Neural progenitor cell (in vitro differentiated cells): ENCODE results near the gene ALDH3B2. TPM values are rescaled to one million over a fixed set of nuclear protein-coding genes. Genes with fewer than 3 reads are reported as not detected.

ENCODE experiments used
- DNase-seq: peaks from one replicate; pipeline ENCODE4 v3.0.0-alpha.2; 2016; ENCODE audit warnings: low spot score
- H2AFZ ChIP-seq: fragments of 200-600 bp; sonication (generic); replicated peaks from 2 replicates; pipeline ENCODE4 v1.6.1; 2016; ENCODE audit warnings: antibody characterized with exemption
- H3F3A ChIP-seq: fragments of 200-600 bp; sonication (generic); 2 replicates; pipeline ENCODE4 v1.6.1; 2016; ENCODE audit warnings: antibody characterized with exemption, low read depth
- H3K27ac ChIP-seq: fragments of 200-600 bp; sonication (generic); 2 replicates; pipeline ENCODE4 v1.5.1; 2016; ENCODE audit warnings: mild to moderate bottlenecking
- H3K27me3 ChIP-seq: fragments of 200-600 bp; sonication (generic); 2 replicates; pipeline ENCODE4 v1.6.1; 2016; ENCODE audit warnings: mild to moderate bottlenecking, moderate library complexity
- H3K36me3 ChIP-seq: fragments of 200-600 bp; sonication (generic); 2 replicates; pipeline ENCODE4 v1.5.1; 2016
- H3K4me1 ChIP-seq: fragments of 200-600 bp; sonication (generic); 2 replicates; pipeline ENCODE4 v1.6.1; 2016; ENCODE audit warnings: mixed run types
- H3K4me2 ChIP-seq: fragments of 200-600 bp; sonication (generic); 2 replicates; pipeline ENCODE4 v1.6.1; 2016
- H3K4me3 ChIP-seq: fragments of 200-600 bp; sonication (generic); 2 replicates; pipeline ENCODE4 v1.5.1; 2016
- H3K79me2 ChIP-seq: fragments of 200-600 bp; sonication (generic); 2 replicates; pipeline ENCODE4 v1.6.1; 2016; ENCODE audit warnings: low read depth
- H3K9ac ChIP-seq: fragments of 200-600 bp; sonication (generic); 2 replicates; pipeline ENCODE4 v1.6.1; 2016
- H3K9me3 ChIP-seq: fragments of 200-600 bp; sonication (generic); 2 replicates; pipeline ENCODE4 v1.5.1; 2016; ENCODE audit warnings: low read depth
- H4K20me1 ChIP-seq: fragments of 200-600 bp; sonication (generic); 2 replicates; pipeline ENCODE4 v1.6.1; 2016; ENCODE audit warnings: low read depth
- H3K27ac Mint-ChIP-seq: 3 replicates; pipeline ENCODE4 v1.8.0; 2021; ENCODE audit warnings: mixed read lengths
- H3K27me3 Mint-ChIP-seq: 2 replicates; pipeline ENCODE4 v1.8.0; 2022; ENCODE audit warnings: low read depth, mild to moderate bottlenecking, inconsistent platforms, moderate library complexity, mixed read lengths; ENCODE audit not compliant: insufficient read depth
- H3K36me3 Mint-ChIP-seq: 3 replicates; pipeline ENCODE4 v1.8.0; 2021; ENCODE audit warnings: mixed read lengths
- H3K4me1 Mint-ChIP-seq: 3 replicates; pipeline ENCODE4 v1.8.0; 2021; ENCODE audit warnings: mixed read lengths
- H3K4me3 Mint-ChIP-seq: 3 replicates; pipeline ENCODE4 v1.8.0; 2021; ENCODE audit warnings: mild to moderate bottlenecking, moderate library complexity, mixed read lengths
- H3K9me3 Mint-ChIP-seq: 3 replicates; pipeline ENCODE4 v1.8.0; 2020; ENCODE audit warnings: mixed read lengths
- CTCF ChIP-seq: fragments of 200-600 bp; sonication (generic); IDR thresholded peaks from 2 replicates; pipeline ENCODE4 v1.5.1; 2017; ENCODE audit warnings: antibody characterized with exemption, mild to moderate bottlenecking
- EZH2 ChIP-seq: fragments of 200-600 bp; sonication (generic); IDR thresholded peaks from 2 replicates; pipeline ENCODE4 v1.6.1; 2017; ENCODE audit warnings: antibody characterized with exemption, mild to moderate bottlenecking, moderate library complexity
- EZH2phosphoT487 ChIP-seq: fragments of 200-600 bp; sonication (generic); IDR thresholded peaks from 2 replicates; pipeline ENCODE4 v1.6.1; 2017; ENCODE audit warnings: antibody characterized with exemption
- total RNA-seq: library from RNA; depleted of rRNA; stranded (reverse); fragments of >200 nt; gene quantifications from 2 replicates; pipeline ENCODE4 v1.2.3, GENCODE V29; 2015; ENCODE audit warnings: low replicate concordance

ALDH3B2 gene
- total RNA-seq, 1 donor from 2014 or later: not detected

GRCh38 chr11:67671211-67671520 is 3.3 kb downstream of the ALDH3B2 start:
- H3K36me3 Mint-ChIP-seq: no peaks in the 10 kb centered on the region
- Histone ChIP-seq H3K36me3 (no peaks in the 10 kb centered on the region), H3K79me2 (no peaks in the 10 kb centered on the region), H3K27ac (no peak overlapping the region), H3K4me3 (no peak overlapping the region), H3F3A (no peaks in the 10 kb centered on the region), H3K4me1 (no peaks in the 10 kb centered on the region), H3K9ac (no peak overlapping the region), H3K27me3 (no peaks in the 10 kb centered on the region), H3K4me2 (no peak overlapping the region), H2AFZ (no peak overlapping the region), H3K9me3 (no peaks in the 10 kb centered on the region), H4K20me1 (no peaks in the 10 kb centered on the region)
- H3K4me3 Mint-ChIP-seq: no peak overlapping the region
- no peak for TF ChIP-seq EZH2
- no peak for TF ChIP-seq CTCF
- no peak for TF ChIP-seq EZH2phosphoT487
- no peak overlapping the region for H3K27ac Mint-ChIP-seq
- peaks cover 5% of the 10 kb centered on the region for H3K27me3 Mint-ChIP-seq
- no peaks in the 10 kb centered on the region for H3K4me1 Mint-ChIP-seq
- H3K9me3 Mint-ChIP-seq: peaks cover 2% of the 10 kb centered on the region
- no peak for DNase-seq

- H3K36me3 ChIP-seq: no peaks in the 10 kb centered on the region
- H3K4me1 ChIP-seq: no peaks in the 10 kb centered on the region
- H3K4me3 ChIP-seq: no peak overlapping the region
- peaks cover under 1% of the 10 kb centered on the region for H3K9me3 Mint-ChIP-seq
- no peaks in the 10 kb centered on the region for H3K79me2 ChIP-seq
- H3K4me2 ChIP-seq: no peak overlapping the region
- H4K20me1 ChIP-seq: no peaks in the 10 kb centered on the region
- no peak for DNase-seq
- H3K27ac ChIP-seq: no peak overlapping the region
- H3F3A ChIP-seq: no peaks in the 10 kb centered on the region
- H3K27ac Mint-ChIP-seq: no peak overlapping the region
- H3K9me3 ChIP-seq: no peaks in the 10 kb centered on the region
- no peaks in the 10 kb centered on the region for H3K36me3 Mint-ChIP-seq
- H2AFZ ChIP-seq: no peak overlapping the region
- no peaks in the 10 kb centered on the region for H3K27me3 ChIP-seq
- peaks cover 5% of the 10 kb centered on the region for H3K27me3 Mint-ChIP-seq
- H3K9ac ChIP-seq: no peak overlapping the region
- H3K4me1 Mint-ChIP-seq: no peaks in the 10 kb centered on the region
- no peak overlapping the region for H3K4me3 Mint-ChIP-seq
- TF ChIP-seq EZH2phosphoT487 (no peak), CTCF (no peak), EZH2 (no peak)
Measured at GRCh38 chr11:67670316-67671210, 3.9 kb downstream of the ALDH3B2 start.

- no peaks in the 10 kb centered on the region for H3K9me3 ChIP-seq
- Mint-ChIP-seq H3K4me3 (no peak overlapping the region), H3K36me3 (no peaks in the 10 kb centered on the region), H3K27me3 (peaks cover 3% of the 10 kb centered on the region), H3K9me3 (no peaks in the 10 kb centered on the region), H3K27ac (no peak overlapping the region), H3K4me1 (no peaks in the 10 kb centered on the region)
- no peak for TF ChIP-seq CTCF
- no peak for TF ChIP-seq EZH2phosphoT487
- no peak for TF ChIP-seq EZH2
- no peak for DNase-seq
- no peaks in the 10 kb centered on the region for H4K20me1 ChIP-seq
- no peaks in the 10 kb centered on the region for H3K27me3 ChIP-seq
- H2AFZ ChIP-seq: no peak overlapping the region
- H3K9ac ChIP-seq: no peak overlapping the region
- H3K4me2 ChIP-seq: no peak overlapping the region
- no peaks in the 10 kb centered on the region for H3K79me2 ChIP-seq
- no peak overlapping the region for H3K27ac ChIP-seq
- no peak overlapping the region for H3K4me3 ChIP-seq
- H3K4me1 ChIP-seq: no peaks in the 10 kb centered on the region
- H3F3A ChIP-seq: no peaks in the 10 kb centered on the region
- no peaks in the 10 kb centered on the region for H3K36me3 ChIP-seq
Measured at GRCh38 chr11:67668192-67668551, 6.3 kb downstream of the ALDH3B2 start.
